RPMI7951 (cell line): ENCODE measurements around the gene RNF207. TPM values are rescaled to one million over a fixed set of nuclear protein-coding genes. Genes with fewer than 3 reads are reported as not detected.
A peak's percentile ranks its signal among the peaks of the same experiment; 100 is the strongest.
"Not testable (repeated sequence)": the region's sequence is repeated elsewhere in the genome, so short reads cannot be mapped to it uniquely, and the experiment has no call there.

Source experiments
- DNase-seq: peaks from one replicate; pipeline ENCODE4 v3.0.0-alpha.2; 2012; ENCODE audit warnings: low read depth
- total RNA-seq: library from RNA; depleted of rRNA; stranded (reverse); fragments of >200 nt; shearing (Covaris generic); gene quantifications from 2 replicates; pipeline ENCODE4 v1.2.3, GENCODE V29; 2014

The RNF207 gene
- total RNA-seq, 1 experiment from 2014 or later = 4.9 TPM

GRCh38 chr1:6200188-6200809 lies 5.6 kb upstream of the RNF207 start:
- no peak for DNase-seq

- no peak for DNase-seq
Observed at GRCh38 chr1:6202256-6202655, 3.7 kb upstream of the RNF207 start.

GRCh38 chr1:6206520-6206855 lies 569 bp downstream of the RNF207 start:
- DNase-seq = no peak

- no peak for DNase-seq
Observed at GRCh38 chr1:6207075-6207885, 1.4 kb downstream of the RNF207 start.

- DNase-seq = no peak
Observed at GRCh38 chr1:6207921-6208320, 2.0 kb downstream of the RNF207 start.

GRCh38 chr1:6208723-6209660 lies 3.1 kb downstream of the RNF207 start:
- peak; percentile 74 for DNase-seq

- peak; percentile 13 for DNase-seq
Observed at GRCh38 chr1:6209661-6210580, 4.0 kb downstream of the RNF207 start.

- DNase-seq = no peak
Observed at GRCh38 chr1:6210591-6211355, 4.9 kb downstream of the RNF207 start.

- DNase-seq = no peak
Observed at GRCh38 chr1:6211731-6212130, 5.8 kb downstream of the RNF207 start.

- DNase-seq = no peak
Observed at GRCh38 chr1:6212193-6212959, 6.5 kb downstream of the RNF207 start.

GRCh38 chr1:6218375-6219164 lies 12.7 kb downstream of the RNF207 start:
- no peak for DNase-seq

- DNase-seq = not testable (repeated sequence)
Observed at GRCh38 chr1:6219641-6220040, 13.7 kb downstream of the RNF207 start.

GRCh38 chr1:6220236-6220635 lies 14.3 kb downstream of the RNF207 start:
- DNase-seq = no peak

- DNase-seq = no peak
Observed at GRCh38 chr1:6221210-6221784, 15.4 kb downstream of the RNF207 start.

- DNase-seq = peak; percentile 83
Observed at GRCh38 chr1:6222636-6223035, 16.7 kb downstream of the RNF207 start.

- DNase-seq = no peak
Observed at GRCh38 chr1:6223617-6224016, 17.7 kb downstream of the RNF207 start.

- peak; percentile 69 for DNase-seq
Observed at GRCh38 chr1:6224718-6225117, 18.8 kb downstream of the RNF207 start.

- no peak for DNase-seq
Observed at GRCh38 chr1:6225651-6226050, 19.7 kb downstream of the RNF207 start.

GRCh38 chr1:6233376-6233775 lies 27.5 kb downstream of the RNF207 start:
- DNase-seq = no peak
